Stimulated activated CD4-positive, alpha-beta T cell treated with anti-CD3 and anti-CD28 coated beads, TNF-alpha, amount 100 ng/mL, for 4 hours (primary cell): ENCODE data around the gene PBX3.

ENCODE experiments used
- DNase-seq, 3 experiments: peaks; one replicate each; pipeline ENCODE4 v3.0.0-alpha.2; 2020; ENCODE audit warnings: low read depth in 3 of 3

Gene PBX3

DNA sequence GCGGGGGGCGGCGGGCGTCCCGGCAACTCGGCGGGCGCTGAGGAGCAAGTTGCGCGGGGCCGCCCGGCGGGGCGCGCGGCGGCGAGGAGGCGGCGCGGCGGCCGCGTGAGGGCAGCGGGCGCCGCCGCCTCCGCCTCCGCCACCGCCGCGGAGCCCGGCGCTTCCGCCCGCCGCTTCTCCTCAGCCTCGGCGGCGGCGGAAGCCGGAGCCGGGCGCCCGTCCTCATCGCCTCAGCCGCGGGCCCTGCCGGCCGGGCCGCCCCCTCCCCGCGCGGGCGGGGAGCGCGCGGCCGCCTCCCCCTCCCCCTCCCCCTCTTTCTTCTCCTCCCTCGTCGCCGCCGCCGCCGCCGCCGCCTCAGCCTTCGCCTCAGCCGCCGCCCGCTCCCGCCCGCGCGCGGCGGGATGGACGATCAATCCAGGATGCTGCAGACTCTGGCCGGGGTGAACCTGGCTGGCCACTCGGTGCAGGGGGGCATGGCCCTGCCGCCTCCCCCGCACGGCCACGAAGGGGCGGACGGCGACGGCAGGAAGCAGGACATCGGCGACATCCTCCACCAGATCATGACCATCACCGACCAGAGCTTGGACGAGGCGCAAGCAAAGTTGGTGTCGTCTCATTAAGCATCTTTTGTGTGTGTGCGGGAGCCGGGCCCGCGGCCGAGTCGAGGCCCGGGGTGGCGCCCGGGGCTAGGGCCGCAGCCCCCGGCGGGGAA lies at the start of gene PBX3:
Gene PBX3 (plus strand): TSS at position 321 of the 712 bp plus-strand sequence.
- peak in 2 of 3 experiments; percentile 36 to 43 for DNase-seq

DNA sequence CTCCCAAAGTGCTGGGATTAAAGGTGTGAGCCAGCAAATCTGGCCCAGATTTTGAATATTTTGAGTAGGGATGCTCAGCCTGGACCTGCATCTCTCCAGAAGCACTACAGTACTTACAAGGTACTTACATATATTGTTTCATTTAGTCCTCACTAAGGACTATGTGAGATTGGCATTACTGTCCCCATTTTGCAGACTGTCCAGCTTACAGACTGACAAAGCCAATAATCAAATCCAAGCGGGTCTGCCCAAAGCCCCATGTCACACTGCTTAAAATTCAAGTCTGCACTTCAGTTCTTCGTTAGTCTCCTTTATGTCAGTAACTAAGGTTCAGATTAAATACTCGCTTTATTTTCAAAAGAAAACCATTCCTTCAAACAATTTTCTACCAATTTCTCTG lies 47.3 kb upstream of the PBX3 start:
- DNase-seq, result no peak

DNA sequence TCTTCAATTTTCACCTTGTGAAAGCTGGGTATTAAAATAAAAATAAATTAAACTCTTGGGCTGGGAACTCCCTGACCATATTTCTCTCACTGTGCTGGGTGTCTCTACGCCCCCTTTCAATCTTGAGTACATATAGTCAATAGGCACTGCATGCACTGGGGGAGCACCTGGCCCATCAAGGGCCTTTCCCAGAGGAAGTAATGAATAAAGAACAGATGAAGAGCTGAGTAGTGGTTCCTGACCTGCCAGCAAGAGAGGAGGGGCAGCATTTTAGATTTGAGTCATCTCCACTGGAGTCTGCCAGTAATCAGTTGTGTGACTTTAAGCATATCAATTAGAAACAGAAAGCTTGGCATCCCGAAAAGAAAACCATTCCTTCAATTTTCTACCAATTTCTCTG lies 46.4 kb upstream of the PBX3 start:
- no peak for DNase-seq

DNA sequence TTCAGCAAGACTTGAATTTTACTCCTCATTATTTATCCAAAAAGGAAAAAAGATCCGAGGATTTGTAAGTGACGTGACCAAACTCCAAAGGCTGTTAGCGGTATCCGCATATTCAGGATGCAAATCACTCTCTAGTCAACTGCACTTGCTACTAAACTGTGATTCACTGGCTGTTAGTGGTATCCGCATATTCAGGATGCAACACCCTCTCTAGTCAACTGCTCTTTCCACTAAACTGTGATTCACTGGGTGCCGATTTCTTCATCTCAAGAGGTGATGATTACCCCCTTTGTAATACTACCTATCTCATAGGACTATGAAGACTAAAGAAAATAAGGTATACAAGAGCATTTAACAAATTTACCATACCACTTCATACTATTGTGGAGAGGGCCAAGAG lies 45.8 kb upstream of the PBX3 start:
- no peak for DNase-seq

DNA sequence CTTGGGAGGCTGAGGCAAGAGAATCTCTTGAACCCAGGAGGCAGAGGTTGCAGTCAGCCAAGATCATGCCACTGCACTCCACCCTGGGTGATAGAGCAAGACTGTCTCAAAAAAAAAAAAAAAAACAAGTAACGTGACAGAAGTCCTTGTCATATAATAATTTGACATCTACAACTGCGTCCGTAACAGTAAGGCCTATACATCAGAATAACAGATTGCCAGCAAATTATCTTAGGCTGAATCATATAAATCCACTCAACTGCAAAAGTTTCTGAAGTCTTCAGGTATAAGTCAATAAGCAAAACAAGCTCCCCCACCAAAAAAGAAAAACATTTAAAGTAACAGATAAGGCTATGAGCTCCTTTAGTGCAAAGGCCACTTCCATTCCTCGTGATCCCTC lies 43.5 kb upstream of the PBX3 start:
- no peak for DNase-seq

DNA sequence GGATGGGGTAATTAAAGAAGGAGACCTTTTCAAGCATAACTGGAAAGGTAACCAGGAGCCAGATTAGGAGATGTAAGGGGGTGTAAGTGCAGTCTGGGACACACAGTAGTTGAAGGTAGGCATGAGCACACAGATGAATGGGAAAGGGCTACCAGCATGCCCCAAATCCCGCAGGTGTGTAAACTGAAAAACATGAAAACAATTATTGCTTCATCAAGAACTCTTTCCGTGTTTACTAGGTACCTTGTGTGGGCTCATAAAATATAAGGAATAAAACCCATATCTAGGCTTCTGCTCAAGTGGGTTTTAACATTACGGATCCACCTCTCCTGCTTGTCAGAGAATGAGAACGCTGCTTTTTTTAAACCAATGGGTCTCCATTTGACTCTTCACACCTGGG lies 41.3 kb upstream of the PBX3 start:
- no peak for DNase-seq

DNA sequence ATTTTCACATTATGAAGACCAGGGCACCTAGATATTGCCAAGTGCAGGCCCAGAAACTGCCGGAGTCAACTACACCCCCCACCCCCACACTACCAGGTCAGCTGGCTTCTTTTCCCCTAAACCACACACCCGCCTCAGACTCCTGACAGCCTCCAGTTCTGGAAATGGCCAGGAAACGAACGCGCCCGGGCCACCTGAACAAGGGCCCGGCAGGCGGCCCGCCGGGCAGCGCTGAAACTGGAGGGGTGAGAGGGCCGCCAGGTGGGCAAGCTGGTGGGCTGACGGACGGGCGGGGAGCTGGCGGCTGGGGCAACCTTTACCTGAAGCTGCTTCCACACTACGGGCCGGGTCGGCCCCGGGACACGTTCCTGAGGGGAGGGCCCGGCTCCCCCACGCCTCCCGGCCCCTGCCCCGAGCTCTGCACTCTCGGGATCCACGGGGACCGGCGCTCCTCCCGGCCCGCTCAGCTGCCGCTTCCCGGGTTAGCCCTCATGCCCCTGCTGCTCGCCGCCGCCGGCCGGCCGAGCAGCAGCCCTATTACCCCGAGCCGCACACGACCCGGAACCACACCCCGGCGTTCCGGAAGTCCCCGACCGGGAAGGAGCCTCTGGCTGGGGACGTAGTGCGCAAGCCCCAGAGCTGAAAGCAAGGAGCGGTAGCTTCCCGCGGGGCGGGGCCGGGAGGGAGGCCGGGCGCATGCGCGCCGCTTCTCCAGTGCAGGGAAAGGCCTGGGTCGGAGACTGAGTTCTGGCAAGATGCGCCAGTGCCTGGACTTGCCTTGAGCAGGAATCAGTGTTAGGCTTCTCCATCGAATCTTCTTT lies 40.3 kb upstream of the PBX3 start, which contains the start of gene MAPKAP1:
Gene MAPKAP1 (minus strand): TSS at position 558 of the 821 bp plus-strand sequence. CDS start 34,634 bp downstream, outside the sequence.
- peak; percentile 86 to 91 (median 89) for DNase-seq

DNA sequence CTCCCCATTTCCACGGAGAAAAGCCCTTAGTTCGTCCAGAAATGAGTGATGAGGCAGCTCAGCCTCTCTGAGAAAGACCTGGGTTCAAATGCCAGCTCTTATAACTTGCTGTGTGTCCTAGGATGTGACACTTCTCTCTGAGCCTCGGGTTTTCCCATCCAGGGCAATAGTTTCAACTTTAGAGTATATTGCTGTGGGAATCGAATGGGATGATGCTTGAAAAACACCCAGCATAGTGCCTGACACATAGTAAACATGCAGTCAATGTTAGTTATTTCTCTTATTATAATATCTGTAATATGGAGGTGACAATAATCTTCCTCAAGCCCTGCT lies 39.7 kb upstream of the PBX3 start:
- no peak for DNase-seq

DNA sequence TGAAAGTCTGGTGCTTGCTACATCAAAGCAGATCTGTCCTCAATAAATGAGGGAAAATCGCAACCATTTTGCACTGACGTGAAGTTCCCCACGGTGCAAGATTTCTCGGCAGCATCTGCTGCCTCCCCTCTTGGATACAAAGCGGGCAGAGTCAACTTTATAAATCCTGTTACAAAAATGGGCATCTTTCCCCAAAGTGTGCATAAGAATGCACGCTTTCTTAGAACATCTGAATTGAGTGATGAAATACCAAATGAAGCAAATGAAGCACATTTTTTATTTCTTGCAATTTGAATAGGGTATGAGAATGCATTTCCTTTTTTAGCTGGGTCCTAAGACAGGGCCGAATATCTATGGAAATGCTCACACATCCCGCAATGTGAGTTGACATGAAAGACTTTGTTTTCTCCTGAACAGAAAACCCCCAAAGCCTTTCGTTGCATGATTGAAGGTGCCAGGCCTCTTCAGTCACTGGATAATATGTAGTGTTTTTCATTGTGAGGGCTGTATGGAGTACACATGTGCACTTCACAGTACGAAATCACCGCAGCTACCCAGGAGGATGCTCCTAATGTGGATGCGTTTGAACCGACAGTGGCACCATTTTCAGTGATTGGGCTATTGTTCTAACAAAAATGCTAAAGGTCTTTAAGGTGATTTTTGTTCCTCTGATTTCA lies 20.6 kb upstream of the PBX3 start:
- no peak for DNase-seq

DNA sequence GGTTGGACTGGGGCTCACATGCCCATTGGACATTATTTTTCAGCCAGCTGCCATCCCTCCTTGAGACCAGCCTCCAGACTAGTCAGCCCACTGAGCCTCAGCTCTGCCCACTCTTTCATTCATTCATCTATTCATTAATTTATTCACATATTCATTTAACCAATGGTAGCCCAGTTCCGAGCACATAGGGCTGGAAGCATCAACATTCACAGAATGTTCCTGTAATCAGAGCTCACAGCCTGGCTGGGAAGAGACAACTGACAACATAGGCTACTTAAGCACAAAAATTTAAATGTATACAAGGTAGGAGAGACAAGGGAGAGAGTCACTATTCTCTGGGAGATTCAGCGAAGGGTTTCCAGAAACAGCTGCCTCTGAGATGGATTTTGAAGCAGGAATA lies 17.0 kb upstream of the PBX3 start:
- no peak for DNase-seq

DNA sequence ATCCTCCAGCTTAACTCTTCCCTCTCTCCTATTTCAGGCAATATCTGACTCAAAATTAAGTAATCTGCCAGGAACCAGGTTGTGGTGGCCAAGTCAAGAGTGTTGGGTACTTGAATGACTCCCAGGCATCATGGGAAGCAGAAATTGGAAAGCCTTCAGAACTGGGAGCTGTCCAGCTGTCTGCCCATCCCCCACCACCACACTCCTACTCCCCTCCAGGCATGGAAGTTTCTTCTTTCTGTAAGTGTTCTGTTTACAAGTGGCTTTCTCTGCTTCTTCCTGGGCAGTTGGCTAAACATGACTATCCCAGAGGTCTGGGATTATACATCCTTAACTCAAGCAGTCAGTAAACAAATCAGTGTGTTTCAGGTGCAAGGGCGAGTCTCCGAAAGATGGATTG lies 14.6 kb upstream of the PBX3 start:
- DNase-seq, result no peak

DNA sequence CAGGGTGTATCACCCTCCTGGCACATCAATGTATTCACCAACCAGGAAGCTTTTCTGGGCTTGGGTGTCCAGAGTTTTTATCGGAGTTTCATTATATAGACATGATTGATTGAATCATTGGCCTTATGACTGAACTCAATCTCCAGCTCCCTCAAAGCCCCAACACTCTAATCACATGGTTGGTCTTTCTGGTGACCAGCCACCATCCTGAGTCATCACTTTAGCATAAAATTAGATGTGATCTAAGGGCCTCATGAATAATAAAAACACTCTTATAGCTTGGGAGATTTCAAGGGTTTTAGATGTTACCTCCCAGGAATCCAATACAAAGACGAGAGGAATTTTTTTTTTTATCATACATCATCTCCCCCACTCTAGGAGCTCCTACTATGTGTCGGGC lies 7.7 kb upstream of the PBX3 start:
- no peak for DNase-seq

DNA sequence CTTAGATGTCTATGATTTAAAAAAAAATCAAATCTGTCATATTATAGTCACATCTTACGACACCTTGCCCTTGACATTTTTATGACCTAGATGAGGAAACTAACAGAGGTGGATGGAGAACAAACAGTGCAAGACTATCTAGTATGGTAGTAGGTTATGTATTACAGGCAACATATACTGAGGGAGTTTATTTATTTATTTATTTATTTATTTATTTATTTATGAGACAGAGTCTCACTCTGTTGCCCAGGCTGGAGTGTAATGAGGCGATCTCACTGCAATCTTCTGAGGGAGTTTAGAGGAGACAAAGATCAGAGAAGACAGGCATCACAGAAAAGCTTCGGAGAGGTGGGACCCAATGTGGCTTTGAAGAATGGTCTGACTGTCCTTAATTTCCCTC lies 4.5 kb upstream of the PBX3 start:
- DNase-seq, result no peak

DNA sequence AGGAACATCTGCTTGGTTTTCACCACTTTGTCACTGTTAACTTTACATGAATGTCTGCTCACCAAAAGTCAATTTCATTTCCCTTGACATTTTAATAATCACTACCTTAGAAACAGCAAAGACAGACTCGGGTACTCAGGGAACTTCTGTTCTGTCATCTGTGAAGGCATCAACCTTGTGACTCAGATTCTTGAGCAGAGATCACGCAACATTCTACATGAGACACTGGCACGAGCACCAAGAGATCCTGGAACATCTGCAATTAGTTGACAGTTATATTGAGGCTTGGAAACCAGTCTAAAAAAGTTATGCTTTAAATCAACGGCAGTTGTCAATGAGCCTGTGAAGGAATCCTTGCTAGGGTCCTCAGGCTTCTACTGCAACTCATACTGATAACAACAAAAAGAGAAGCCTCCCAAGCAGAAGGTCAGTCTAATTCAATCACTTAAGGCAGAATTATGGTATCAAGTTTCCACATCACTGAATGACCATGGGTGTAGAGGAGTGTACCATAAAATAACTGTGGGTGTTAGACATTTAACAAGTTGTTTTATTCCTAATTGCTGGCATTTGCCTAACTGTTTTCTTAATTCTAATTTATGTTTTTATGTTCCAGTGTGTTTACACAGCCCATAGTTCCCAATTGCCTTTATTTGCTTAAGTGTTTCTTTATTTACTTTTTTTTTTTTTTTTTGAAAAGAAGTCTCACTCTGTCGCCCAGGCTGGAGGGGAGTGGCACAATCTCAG lies 3.3 kb upstream of the PBX3 start:
- no peak for DNase-seq

DNA sequence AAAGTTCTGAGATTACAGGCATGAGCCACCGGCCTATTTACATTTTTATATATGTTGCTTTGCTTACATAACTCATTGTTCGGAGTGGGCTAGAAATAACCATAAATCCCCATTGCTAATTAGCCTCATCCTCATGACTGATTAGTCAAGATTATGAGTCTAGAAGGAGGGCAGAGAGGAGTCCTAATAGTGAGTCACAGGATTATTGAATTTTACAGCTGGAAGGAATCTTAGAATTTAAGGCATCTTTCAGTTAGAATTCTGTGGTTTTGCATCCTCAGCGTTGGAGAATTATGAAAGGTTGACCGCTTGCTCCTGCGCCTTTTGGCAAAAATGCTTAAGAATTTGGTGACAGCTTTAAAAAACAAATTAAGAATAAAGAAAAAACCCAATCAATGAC lies 2.6 kb upstream of the PBX3 start:
- DNase-seq, result no peak

DNA sequence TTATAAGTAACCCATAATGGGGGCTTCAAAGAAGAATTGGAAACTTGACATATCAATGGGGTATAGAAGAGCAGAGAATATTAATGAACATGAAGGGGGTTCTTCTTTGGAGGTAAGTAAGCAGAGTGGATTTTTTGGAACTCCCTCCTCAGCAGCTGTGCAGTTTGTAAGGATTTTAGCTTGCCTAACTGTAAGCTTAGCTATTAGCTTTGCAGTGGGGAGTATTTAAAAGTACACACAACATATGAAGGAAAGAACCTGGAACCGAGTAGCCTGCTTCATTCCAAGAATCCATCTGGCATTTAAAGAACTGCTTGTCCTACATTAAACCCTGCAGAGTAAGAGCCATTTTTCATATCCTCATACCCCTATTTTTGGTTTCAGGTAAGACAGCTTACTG lies 2.2 kb upstream of the PBX3 start:
- no peak for DNase-seq

DNA sequence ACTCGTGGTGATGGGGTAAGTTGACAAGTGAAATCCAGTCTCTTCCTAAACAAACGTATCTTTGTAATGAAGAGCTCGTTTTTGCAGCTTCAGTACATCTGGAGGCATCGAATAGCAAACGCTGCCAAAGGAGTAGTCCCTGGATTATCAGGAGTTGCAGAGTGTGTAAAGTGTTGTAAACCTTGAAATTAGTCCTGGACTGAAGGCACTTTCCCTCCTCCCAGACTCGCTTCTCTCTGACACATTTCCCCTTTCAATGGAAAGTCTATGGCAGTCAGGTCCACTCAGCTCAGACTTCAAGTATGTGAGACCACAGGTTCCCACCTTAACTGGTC lies 1.5 kb upstream of the PBX3 start:
- no peak for DNase-seq

DNA sequence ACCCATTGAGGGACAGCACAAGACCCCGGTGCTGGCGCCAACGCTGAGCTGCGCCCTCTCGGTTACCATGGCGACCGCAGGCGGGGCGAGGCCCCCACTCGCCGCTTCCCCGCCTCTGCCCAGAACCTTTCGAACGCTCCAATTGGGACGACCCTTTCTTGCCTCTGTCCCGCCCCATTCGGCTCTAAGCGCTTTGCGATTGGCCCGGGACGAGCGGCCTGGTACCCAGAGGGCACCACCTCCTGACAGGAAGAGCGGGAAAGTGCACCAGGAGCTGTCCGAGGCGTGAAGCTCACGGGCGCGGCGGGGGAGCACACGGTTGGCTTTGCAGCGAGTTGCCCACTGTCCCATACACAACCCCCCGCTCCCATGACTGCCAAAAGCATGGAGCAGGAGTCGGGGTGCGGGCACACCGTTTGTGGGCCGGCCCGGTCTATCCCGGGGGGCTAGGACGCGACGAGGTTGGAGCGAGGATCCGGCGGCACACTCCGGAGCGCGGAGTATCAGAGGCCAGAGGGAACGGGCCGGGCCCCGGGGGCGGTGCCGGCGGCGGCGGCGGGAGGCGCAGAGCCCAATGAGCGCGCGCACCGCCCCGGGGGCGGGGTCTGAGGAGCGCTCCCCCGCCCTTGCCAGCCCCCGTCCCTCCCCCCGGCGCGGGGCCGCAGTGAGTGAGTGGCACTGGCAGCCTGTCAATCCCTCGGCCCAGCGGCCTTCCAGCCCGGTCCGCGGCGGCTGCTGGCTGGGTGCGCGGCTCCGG lies 978 bp upstream of the PBX3 start:
- DNase-seq, result peak; percentile 85 to 92 (median 85)

DNA sequence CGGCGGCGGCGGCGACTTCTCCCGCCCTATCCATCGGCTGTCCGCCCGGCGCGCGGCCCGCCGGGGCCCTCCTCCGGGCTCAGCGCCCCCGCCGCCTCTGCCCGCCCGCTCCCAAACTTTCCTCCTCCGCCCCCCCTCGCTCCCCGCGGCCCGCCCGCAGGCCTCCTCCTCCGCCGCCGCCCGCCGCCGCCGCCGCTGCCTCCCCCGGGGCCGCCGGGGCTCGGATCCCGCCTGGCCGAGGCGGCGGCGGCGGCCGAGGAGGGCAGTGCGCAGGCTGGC lies 460 bp upstream of the PBX3 start:
- DNase-seq, result no peak

DNA sequence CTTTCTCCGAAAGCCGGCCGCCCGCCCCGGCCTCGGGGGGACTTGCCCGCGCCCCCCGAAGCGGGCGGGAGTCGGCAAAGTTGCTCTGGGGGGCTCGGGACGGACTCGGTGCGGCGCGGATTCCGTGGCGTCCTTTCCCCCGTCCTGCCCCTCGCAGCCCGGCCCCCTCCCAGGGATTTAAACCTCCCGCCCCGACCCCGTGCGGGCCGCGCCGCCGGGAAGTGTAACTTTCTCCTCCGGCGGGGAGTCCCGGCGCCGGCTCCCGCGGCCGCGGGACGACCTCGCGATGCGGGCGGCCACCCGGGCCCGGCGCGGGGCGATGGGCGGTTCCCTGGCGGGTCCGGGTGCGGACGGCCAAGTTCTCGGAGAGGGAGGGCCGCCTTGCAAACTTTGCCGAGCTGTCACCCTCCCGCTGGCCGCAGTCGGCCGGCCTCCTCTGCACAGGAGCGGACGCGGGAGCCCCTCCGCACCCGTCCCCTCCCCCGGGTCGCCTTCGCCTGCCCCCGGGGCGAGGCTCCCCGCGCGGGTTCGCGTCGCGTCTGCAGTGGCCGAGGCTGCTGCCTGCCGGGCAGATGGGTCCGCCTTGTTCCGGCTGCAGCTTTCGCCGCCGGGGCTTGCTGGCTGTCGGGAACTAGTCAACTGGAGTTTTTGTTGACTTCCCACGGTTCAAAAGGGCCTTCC lies 732 bp downstream of the PBX3 start:
- DNase-seq, result peak in 2 of 3 experiments; percentile 8 to 10

DNA sequence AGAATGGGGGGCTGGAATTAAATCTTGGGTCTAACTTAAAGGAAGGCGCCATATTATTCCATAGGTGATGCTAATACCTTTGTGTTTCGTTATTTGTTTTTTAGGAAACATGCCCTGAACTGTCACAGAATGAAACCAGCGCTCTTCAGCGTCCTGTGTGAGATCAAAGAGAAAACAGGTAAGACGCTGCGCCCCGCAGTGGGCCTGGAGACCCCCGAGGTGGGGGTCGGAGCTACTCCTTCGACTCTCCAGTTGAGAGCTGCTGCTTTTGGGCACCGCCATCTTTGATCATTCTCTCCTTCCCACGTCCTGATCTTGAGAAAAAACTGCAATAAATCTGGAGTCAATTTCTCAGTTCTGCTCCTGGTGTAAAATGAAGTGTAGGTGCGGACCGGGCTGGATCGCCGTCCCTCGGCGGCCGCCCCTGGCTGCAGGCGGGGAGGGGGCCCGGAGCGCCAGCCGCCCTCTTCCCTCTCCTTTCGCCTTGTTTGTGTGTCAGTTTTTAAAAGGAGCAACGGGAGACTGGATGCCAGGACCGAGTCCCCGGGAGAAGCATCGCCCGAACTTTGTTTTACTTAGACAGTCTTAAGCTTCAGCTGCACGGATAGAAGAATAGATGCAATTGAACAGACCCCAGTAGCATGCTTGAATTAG lies 1.4 kb downstream of the PBX3 start:
- peak in 1 of 3 experiments; percentile 2 for DNase-seq
